Smooth muscle cell (in vitro differentiated cells): ENCODE data around the gene HAPLN3. TPM values are rescaled to one million over a fixed set of nuclear protein-coding genes. Genes with fewer than 3 reads are reported as not detected.

Experiments
- DNase-seq: peaks from one replicate; lab custom pipeline; 2025; ENCODE audit not compliant: unreplicated experiment; lab: John Stamatoyannopoulos, UW
- H2AFZ ChIP-seq: fragments of 200-600 bp; sonication (generic); 2 replicates; pipeline ENCODE4 v1.6.0; 2016; ENCODE audit warnings: antibody characterized with exemption, low read depth, mild to moderate bottlenecking
- H3F3A ChIP-seq: fragments of 200-600 bp; sonication (generic); 2 replicates; pipeline ENCODE4 v1.6.0; 2017; ENCODE audit warnings: antibody characterized with exemption, low read depth
- H3K27ac ChIP-seq: fragments of 200-600 bp; sonication (generic); 2 replicates; pipeline ENCODE4 v1.5.1; 2016; ENCODE audit warnings: low read depth, mild to moderate bottlenecking
- H3K27me3 ChIP-seq: fragments of 200-600 bp; sonication (generic); 2 replicates; pipeline ENCODE4 v1.6.1; 2016; ENCODE audit warnings: low read depth, mild to moderate bottlenecking
- H3K36me3 ChIP-seq: fragments of 200-600 bp; sonication (generic); 2 replicates; pipeline ENCODE4 v1.5.1; 2016; ENCODE audit warnings: low read depth
- H3K4me1 ChIP-seq: fragments of 200-600 bp; sonication (generic); 2 replicates; pipeline ENCODE4 v1.5.1; 2016; ENCODE audit warnings: low read depth
- H3K4me2 ChIP-seq: fragments of 200-600 bp; sonication (generic); 2 replicates; pipeline ENCODE4 v1.6.0; 2016; ENCODE audit warnings: mild to moderate bottlenecking
- H3K4me3 ChIP-seq: fragments of 200-600 bp; sonication (generic); 2 replicates; pipeline ENCODE4 v1.5.1; 2016; ENCODE audit warnings: mild to moderate bottlenecking
- H3K79me2 ChIP-seq: fragments of 200-600 bp; sonication (generic); 2 replicates; pipeline ENCODE4 v1.6.0; 2016; ENCODE audit warnings: low read depth, mild to moderate bottlenecking
- H3K9ac ChIP-seq: fragments of 200-600 bp; sonication (generic); 2 replicates; pipeline ENCODE4 v1.6.0; 2016; ENCODE audit warnings: low read depth
- H3K9me3 ChIP-seq: fragments of 200-600 bp; sonication (generic); replicated peaks from 2 replicates; pipeline ENCODE4 v1.5.1; 2016; ENCODE audit warnings: low read depth
- H4K20me1 ChIP-seq: fragments of 200-600 bp; sonication (generic); 2 replicates; pipeline ENCODE4 v1.6.0; 2016; ENCODE audit warnings: low read depth
- CTCF ChIP-seq: fragments of 200-600 bp; sonication (generic); IDR thresholded peaks from 2 replicates; pipeline ENCODE4 v1.5.1; 2017; ENCODE audit warnings: borderline replicate concordance, mild to moderate bottlenecking, antibody characterized with exemption; ENCODE audit not compliant: insufficient read depth, poor library complexity, severe bottlenecking
- WGBS: methylation state at CpG from one replicate; pipeline ENCODE4 v1.1.7; 2016; ENCODE audit warnings: low lambda C conversion rate; 5-methylcytosine and 5-hydroxymethylcytosine counted together
- polyA plus RNA-seq: library from polyadenylated mRNA; unstranded; fragments of >200 nt; fragmentation: Nextera tagmentation; extraction: Ambion mirVana; gene quantifications from 2 replicates; pipeline ENCODE4 v1.2.1, GENCODE V29; 2016
- total RNA-seq: library from RNA; depleted of rRNA; stranded (reverse); fragments of >200 nt; gene quantifications from 2 replicates; pipeline ENCODE4 v1.2.3, GENCODE V29; 2014

HAPLN3 gene
- total and polyA plus RNA-seq, 2 experiments from 2014 or later = 4.5 to 5.2 TPM

- Histone ChIP-seq H3K36me3 (no peaks in the 10 kb centered on the region), H3K79me2 (peaks cover 12% of the 10 kb centered on the region), H3K9ac (no peak overlapping the region), H3K4me3 (no peak overlapping the region), H3K27me3 (no peaks in the 10 kb centered on the region), H3K9me3 (no peaks in the 10 kb centered on the region), H3K4me2 (no peak overlapping the region), H3K27ac (no peak overlapping the region), H4K20me1 (peaks cover 86% of the 10 kb centered on the region), H3F3A (no peaks in the 10 kb centered on the region), H2AFZ (no peak overlapping the region), H3K4me1 (peaks cover 4% of the 10 kb centered on the region)
- WGBS = 95% methylated on average over 11 of the region's 11 CpGs
- DNase-seq = no peak
- TF ChIP-seq CTCF = no peak
Measured at GRCh38 chr15:88905576-88905975, 10.2 kb upstream of the HAPLN3 start.

GRCh38 chr15:88904624-88905327, 9.4 kb upstream of the HAPLN3 start:
- DNase-seq = peak; percentile 32
- 51% methylated on average over 10 of the region's 10 CpGs for WGBS
- Histone ChIP-seq H3K79me2 (peaks cover 5% of the 10 kb centered on the region), H3K9me3 (no peaks in the 10 kb centered on the region), H3K27ac (no peak overlapping the region), H4K20me1 (peaks cover 78% of the 10 kb centered on the region), H3K9ac (no peak overlapping the region), H3K27me3 (no peaks in the 10 kb centered on the region), H3K36me3 (no peaks in the 10 kb centered on the region), H3K4me2 (no peak overlapping the region), H3K4me1 (no peaks in the 10 kb centered on the region), H3F3A (no peaks in the 10 kb centered on the region), H3K4me3 (no peak overlapping the region), H2AFZ (no peak overlapping the region)
- TF ChIP-seq CTCF = peak; percentile 93

GRCh38 chr15:88904257-88904623, 8.9 kb upstream of the HAPLN3 start:
- Histone ChIP-seq H3K4me1 (no peaks in the 10 kb centered on the region), H3F3A (no peaks in the 10 kb centered on the region), H3K4me3 (no peak overlapping the region), H3K9ac (no peak overlapping the region), H2AFZ (no peak overlapping the region), H3K4me2 (no peak overlapping the region), H3K79me2 (peaks cover 5% of the 10 kb centered on the region), H3K36me3 (no peaks in the 10 kb centered on the region), H3K27me3 (no peaks in the 10 kb centered on the region), H4K20me1 (peaks cover 73% of the 10 kb centered on the region), H3K9me3 (no peaks in the 10 kb centered on the region), H3K27ac (no peak overlapping the region)
- DNase-seq = no peak
- TF ChIP-seq CTCF = no peak
- WGBS = 94% methylated on average over 2 of the region's 2 CpGs

- TF ChIP-seq CTCF = no peak
- Histone ChIP-seq H3F3A (no peaks in the 10 kb centered on the region), H3K79me2 (no peaks in the 10 kb centered on the region), H3K4me2 (no peak overlapping the region), H3K4me3 (no peak overlapping the region), H2AFZ (no peak overlapping the region), H3K27ac (no peak overlapping the region), H4K20me1 (peaks cover 59% of the 10 kb centered on the region), H3K9me3 (no peaks in the 10 kb centered on the region), H3K4me1 (peaks cover 2% of the 10 kb centered on the region), H3K9ac (no peak overlapping the region), H3K36me3 (no peaks in the 10 kb centered on the region), H3K27me3 (no peaks in the 10 kb centered on the region)
- DNase-seq = no peak
- WGBS = 72% methylated on average over 2 of the region's 2 CpGs
Measured at GRCh38 chr15:88902846-88903245, 7.5 kb upstream of the HAPLN3 start.
